HCEC 1CT (cell line): ENCODE data around the gene TBC1D7.

Experiments used
- DNase-seq: peaks from one replicate; pipeline ENCODE4 v3.0.0-alpha.2; 2017

TBC1D7 gene

GRCh38 chr6:13328076-13328874, at the start of gene TBC1D7:
Gene TBC1D7, minus strand, starts transcription at chr6:13328537. Its CDS starts 1,639 bp downstream, at chr6:13326898.
- DNase-seq, result peak; percentile 87

GRCh38 chr6:13377054-13377758, 48.9 kb upstream of the TBC1D7 start:
- no peak for DNase-seq

- no peak for DNase-seq
Observed at GRCh38 chr6:13375360-13375878, 47.1 kb upstream of the TBC1D7 start.

GRCh38 chr6:13373919-13374318, 45.6 kb upstream of the TBC1D7 start:
- DNase-seq, result no peak

- no peak for DNase-seq
Observed at GRCh38 chr6:13373488-13373886, 45.1 kb upstream of the TBC1D7 start.

GRCh38 chr6:13372688-13373487, 44.6 kb upstream of the TBC1D7 start:
- DNase-seq, result no peak

- DNase-seq, result no peak
Observed at GRCh38 chr6:13372076-13372475, 43.7 kb upstream of the TBC1D7 start.

GRCh38 chr6:13371421-13372072, 43.2 kb upstream of the TBC1D7 start:
- no peak for DNase-seq

- no peak for DNase-seq
Observed at GRCh38 chr6:13370623-13371022, 42.3 kb upstream of the TBC1D7 start.

GRCh38 chr6:13369591-13369990, 41.3 kb upstream of the TBC1D7 start:
- no peak for DNase-seq

- no peak for DNase-seq
Observed at GRCh38 chr6:13368731-13369115, 40.4 kb upstream of the TBC1D7 start.

GRCh38 chr6:13368079-13368730, 39.9 kb upstream of the TBC1D7 start:
- DNase-seq, result no peak

GRCh38 chr6:13367396-13367795, 39.1 kb upstream of the TBC1D7 start:
- no peak for DNase-seq

GRCh38 chr6:13365320-13365719, 37.0 kb upstream of the TBC1D7 start:
- DNase-seq, result no peak

- no peak for DNase-seq
Observed at GRCh38 chr6:13364842-13365241, 36.5 kb upstream of the TBC1D7 start.

GRCh38 chr6:13362412-13362811, 34.1 kb upstream of the TBC1D7 start:
- no peak for DNase-seq

- no peak for DNase-seq
Observed at GRCh38 chr6:13360671-13361540, 32.6 kb upstream of the TBC1D7 start.

- no peak for DNase-seq
Observed at GRCh38 chr6:13359287-13359686, 30.9 kb upstream of the TBC1D7 start.

- DNase-seq, result no peak
Observed at GRCh38 chr6:13358511-13358910, 30.2 kb upstream of the TBC1D7 start.

- peak; percentile 71 for DNase-seq
Observed at GRCh38 chr6:13357551-13358075, 29.3 kb upstream of the TBC1D7 start.
